ENCODE results near the gene SPSB3.

SPSB3 gene

GRCh38 chr16:1762196-1762878 is 20.0 kb downstream of the SPSB3 start:
- DNase-seq: no peak

- DNase-seq: no peak
These were observed 20.6 kb downstream of the SPSB3 start for GRCh38 chr16:1761751-1762150.

GRCh38 chr16:1760911-1761310 is 21.5 kb downstream of the SPSB3 start:
- DNase-seq: no peak

GRCh38 chr16:1759511-1759910 is 22.9 kb downstream of the SPSB3 start:
- no peak for DNase-seq

- DNase-seq: no peak
These were observed 23.4 kb downstream of the SPSB3 start for GRCh38 chr16:1758923-1759322.

- DNase-seq: no peak
These were observed 24.5 kb downstream of the SPSB3 start for GRCh38 chr16:1757714-1758461.

GRCh38 chr16:1754204-1754603 is 28.2 kb downstream of the SPSB3 start:
- DNase-seq: no peak

- no peak for DNase-seq
These were observed 29.5 kb downstream of the SPSB3 start for GRCh38 chr16:1752853-1753252.

GRCh38 chr16:1751946-1752345 is 30.4 kb downstream of the SPSB3 start:
- no peak for DNase-seq

- no peak for DNase-seq
These were observed 32.9 kb downstream of the SPSB3 start for GRCh38 chr16:1749152-1750117.

- no peak for DNase-seq
These were observed 34.4 kb downstream of the SPSB3 start for GRCh38 chr16:1747934-1748333.

GRCh38 chr16:1746693-1747195 is 35.6 kb downstream of the SPSB3 start:
- DNase-seq: no peak

GRCh38 chr16:1745900-1746692 is 36.3 kb downstream of the SPSB3 start:
- no peak for DNase-seq

- no peak for DNase-seq
These were observed 37.0 kb downstream of the SPSB3 start for GRCh38 chr16:1745181-1745899.

- no peak for DNase-seq
These were observed 38.0 kb downstream of the SPSB3 start for GRCh38 chr16:1744338-1744840.

- DNase-seq: no peak
These were observed 38.7 kb downstream of the SPSB3 start for GRCh38 chr16:1743376-1744337.

GRCh38 chr16:1741553-1742165 is 40.7 kb downstream of the SPSB3 start:
- no peak for DNase-seq

- no peak for DNase-seq
These were observed 41.4 kb downstream of the SPSB3 start for GRCh38 chr16:1740781-1741490.

- no peak for DNase-seq
These were observed 42.1 kb downstream of the SPSB3 start for GRCh38 chr16:1740234-1740633.
